Spleen (tissue), 11 donors: ENCODE measurements around the gene POLDIP3. TPM values are rescaled to one million over a fixed set of nuclear protein-coding genes. Genes with fewer than 3 reads are reported as not detected.
"Not testable (repeated sequence)": the region's sequence is repeated elsewhere in the genome, so short reads cannot be mapped to it uniquely, and the experiment has no call there.

Source experiments
- DNase-seq: peaks from one replicate; pipeline ENCODE4 v3.0.0-alpha.2; 2020
- H3K27ac ChIP-seq, 8 donors: fragments of 200-600 bp; sonication (generic) in 7 of 8; 1 replicate in 4 of 8; 2 replicates in 4 of 8; pipeline versions ENCODE4 v1.5.0 to v1.8.0; 2016 to 2021; ENCODE audit warnings: inconsistent platforms in 4 of 8, mild to moderate bottlenecking in 4 of 8, moderate library complexity in 1 of 8
- H3K27me3 ChIP-seq, 7 donors: fragments of 200-600 bp; sonication (generic) in 6 of 7; replicated peaks in 1 of 7; 1 replicate in 4 of 7; 2 replicates in 3 of 7; pipeline versions ENCODE4 v1.5.0 to v1.8.0; 2016 to 2021; ENCODE audit warnings: inconsistent platforms in 3 of 7, mild to moderate bottlenecking in 1 of 7
- H3K36me3 ChIP-seq, 6 donors: fragments of 200-600 bp; sonication (generic) in 5 of 6; 1 replicate in 4 of 6; 2 replicates in 2 of 6; pipeline versions ENCODE4 v1.5.0 to v1.8.0; 2016 to 2021; ENCODE audit warnings: inconsistent platforms in 2 of 6
- H3K4me1 ChIP-seq, 6 donors: fragments of 200-600 bp; sonication (generic) in 5 of 6; 1 replicate in 3 of 6; 2 replicates in 3 of 6; pipeline versions ENCODE4 v1.5.0 to v1.8.0; 2016 to 2021; ENCODE audit warnings: inconsistent platforms in 3 of 6
- H3K4me3 ChIP-seq, 8 donors: fragments of 200-600 bp; sonication (generic) in 7 of 8; 1 replicate in 4 of 8; 2 replicates in 4 of 8; pipeline versions ENCODE4 v1.5.0 to v1.8.0; 2016 to 2021; ENCODE audit warnings: inconsistent platforms in 4 of 8, mild to moderate bottlenecking in 4 of 8, moderate library complexity in 2 of 8
- H3K9me3 ChIP-seq, 8 donors: fragments of 200-600 bp; sonication (generic) in 7 of 8; 1 replicate in 4 of 8; 2 replicates in 4 of 8; pipeline versions ENCODE4 v1.5.0 to v1.8.0; 2016 to 2021; ENCODE audit warnings: inconsistent platforms in 4 of 8
- CTCF ChIP-seq, 11 experiments: fragments of 200-600 bp in 7 of 11; fragments of 450-650 bp in 4 of 11; sonication (generic) in 4 of 11; IDR thresholded peaks in 8 of 11; conservative IDR thresholded peaks in 3 of 11; 1 replicate in 7 of 11; 2 replicates in 4 of 11; pipeline versions ENCODE4 v1.4.0 to v1.8.0; 2016 to 2021; ENCODE audit warnings: antibody characterized with exemption in 11 of 11, inconsistent platforms in 4 of 11, mild to moderate bottlenecking in 1 of 11
- POLR2A ChIP-seq, 3 donors: fragments of 450-650 bp; IDR thresholded peaks; one replicate each; pipeline ENCODE4 v1.5.1; 2017; ENCODE audit warnings: antibody characterized with exemption in 3 of 3, mild to moderate bottlenecking in 1 of 3
- POLR2AphosphoS5 ChIP-seq, 3 donors: sonication (generic); formaldehyde crosslinking; IDR thresholded peaks; one replicate each; pipeline ENCODE4 v1.5.1; 2017; ENCODE audit warnings: antibody characterized with exemption in 3 of 3
- WGBS, 5 donors: extraction: QIAGEN DNeasy Blood & Tissue Kit in 3 of 5; methylation state at CpG; one replicate each; pipeline versions ENCODE4 v1.1.5 to v1.1.7; 2013 to 2018; 5-methylcytosine and 5-hydroxymethylcytosine counted together
- intact Hi-C: fragments of 100-400 bp; cut with DNase I; formaldehyde crosslinking; loops from one replicate; pipeline ENCODE4 v1.15.0; 2023; ENCODE audit warnings: low total_unique reads
- polyA plus RNA-seq, 3 donors: library from polyadenylated mRNA; stranded (reverse); fragments of 200-250 nt; gene quantifications; one replicate each; pipeline ENCODE4 v1.2.1, GENCODE V29; 2013
- total RNA-seq, 7 donors: library from RNA; depleted of rRNA in 3 of 7; stranded (reverse); fragments of >200 nt in 3 of 7; fragmentation: NEBNext Ultra II Directional in 4 of 7; extraction: Animal tissue kit (Norgen Biotek cat#: 25700) in 4 of 7; gene quantifications; one replicate each; pipeline versions ENCODE4 v1.1.0 to v1.2.1, GENCODE V29; 2016 to 2021
- donor health status: healthy with polysubstance abuse.
- donor health status: DM: no; HTN: no; CAD: no; lungs with moderate emphysema.
- donor health status: DM: no; HTN: no; CAD: no.
- donor health status: Bipolar disorder and iron deficiency.
- donor health status: healthy.
- donor health status: DM: no; HTN: no; CAD: no.
- donor health status: DM: yes; HTN: yes; CAD: no.

POLDIP3 gene
- total and polyA plus RNA-seq, 10 donors: 17.5 to 64.7 (median 40.7) TPM

GRCh38 chr22:42610186-42610585 is 4.5 kb downstream of the POLDIP3 start:
- Histone ChIP-seq H3K9me3 (no peaks in the 10 kb centered on the region), H3K4me3 (no peak overlapping the region), H3K27ac (peak overlapping the region in 6 of 8 donors; percentile 32 to 74 (median 60)), H3K27me3 (no peaks in the 10 kb centered on the region), H3K36me3 (peaks cover 0 to 78% (median 10%) of the 10 kb centered on the region in 6 donors), H3K4me1 (peaks cover 42 to 88% (median 72%) of the 10 kb centered on the region in 6 donors)
- TF ChIP-seq POLR2A (IDR thresholded peaks at IDR 0.05) (no peak), CTCF (IDR thresholded peaks at IDR 0.05 in 8 of 11, conservative IDR thresholded peaks at IDR 0.05 in 3 of 11) (no peak), POLR2AphosphoS5 (IDR thresholded peaks at IDR 0.05) (peak in 1 of 3 donors; percentile 14)
- 47 to 71% (median 53%) methylated on average over 5 of the region's 5 CpGs for WGBS, 5 donors
- intact Hi-C loops: no loop called here
- no peak for DNase-seq

GRCh38 chr22:42608823-42609361 is 5.8 kb downstream of the POLDIP3 start:
- Histone ChIP-seq H3K4me3 (no peak overlapping the region), H3K27me3 (no peaks in the 10 kb centered on the region), H3K9me3 (no peaks in the 10 kb centered on the region), H3K4me1 (peaks cover 41 to 97% (median 80%) of the 10 kb centered on the region in 6 donors), H3K27ac (peak overlapping the region in 2 of 8 donors; percentile 69 to 74), H3K36me3 (peaks cover 0 to 91% (median 13%) of the 10 kb centered on the region in 6 donors)
- 78 to 89% (median 82%) methylated on average over 10 to 11 of the region's 11 CpGs for WGBS, 5 donors
- TF ChIP-seq CTCF (IDR thresholded peaks at IDR 0.05 in 8 of 11, conservative IDR thresholded peaks at IDR 0.05 in 3 of 11) (no peak), POLR2A (IDR thresholded peaks at IDR 0.05) (no peak), POLR2AphosphoS5 (IDR thresholded peaks at IDR 0.05) (no peak)
- DNase-seq: no peak
- intact Hi-C loops: no loop called here

- no peaks in the 10 kb centered on the region for H3K9me3 ChIP-seq
- no peak overlapping the region for H3K4me3 ChIP-seq
- 86 to 91% (median 91%) methylated on average over 11 of the region's 11 CpGs for WGBS, 5 donors
- intact Hi-C loops: no loop called here
- H3K27me3 ChIP-seq: no peaks in the 10 kb centered on the region
- H3K4me1 ChIP-seq: peaks cover 35 to 97% (median 74%) of the 10 kb centered on the region in 6 donors
- H3K27ac ChIP-seq: peak overlapping the region in 1 of 8 donors; percentile 69
- peaks cover 0 to 97% (median 13%) of the 10 kb centered on the region in 6 donors for H3K36me3 ChIP-seq
- DNase-seq: no peak
- TF ChIP-seq POLR2A (IDR thresholded peaks at IDR 0.05): no peak
- no peak for TF ChIP-seq POLR2AphosphoS5 (IDR thresholded peaks at IDR 0.05)
- no peak for TF ChIP-seq CTCF (IDR thresholded peaks at IDR 0.05 in 8 of 11, conservative IDR thresholded peaks at IDR 0.05 in 3 of 11)
Measured at GRCh38 chr22:42608136-42608822, 6.4 kb downstream of the POLDIP3 start.

DNA sequence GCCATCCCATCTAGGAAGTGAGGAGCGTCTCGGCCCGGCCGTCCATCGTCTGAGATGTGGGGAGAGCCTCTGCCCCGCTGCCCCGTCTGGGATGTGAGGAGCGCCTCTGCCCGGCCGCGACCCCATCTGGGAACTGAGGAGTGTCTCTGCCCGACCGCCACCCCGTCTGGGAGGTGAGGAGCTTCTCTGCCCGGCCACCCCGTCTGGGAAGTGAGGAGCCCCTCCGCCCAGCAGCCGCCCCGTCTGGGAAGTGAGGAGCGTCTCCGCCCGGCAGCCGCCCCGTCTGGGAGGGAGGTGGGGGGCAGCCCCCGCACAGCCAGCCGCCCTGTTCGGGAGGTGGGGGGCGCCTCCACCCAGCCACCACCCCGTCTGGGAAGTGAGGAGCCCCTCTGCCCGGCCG is 7.0 kb downstream of the POLDIP3 start:
- not testable (repeated sequence) for H3K27ac ChIP-seq
- WGBS, 5 donors: 94 to 96% (median 95%) methylated on average over 16 to 31 of the region's 31 CpGs
- peaks cover 29 to 97% (median 70%) of the 10 kb centered on the region in 6 donors for H3K4me1 ChIP-seq

More for the DNA sequence above, 7.0 kb downstream of the POLDIP3 start:
- DNase-seq, H3K9me3 ChIP-seq, H3K4me3 ChIP-seq, H3K27me3 ChIP-seq, intact Hi-C loops: not testable (repeated sequence)
- peaks cover 0 to 100% (median 17%) of the 10 kb centered on the region in 6 donors for H3K36me3 ChIP-seq
